ENCODE measurements around the gene ACACA.

GRCh38 chr17:37124821-37125173, 281.8 kb downstream of the ACACA start:
- TF ChIP-seq GATA3 (IDR thresholded peaks at IDR 0.05; ENCODE audit: low read depth, low read length) (no peak), GATA2 (IDR thresholded peaks at IDR 0.05; ENCODE audit: low read depth, low read length) (peak; percentile 67)

Measured in SH-SY5Y (cell line).